Large intestine (tissue), 3 donors: ENCODE results near the gene NRIP2. TPM values are rescaled to one million over a fixed set of nuclear protein-coding genes. Genes with fewer than 3 reads are reported as not detected.

Source experiments
- DNase-seq, 2 donors: peaks; one replicate each; pipeline versions ENCODE4 v3.0.0 to v3.0.0-alpha.2; 2013
- H3K27ac ChIP-seq: one replicate; pipeline ENCODE4 v1.5.1; 2013; ENCODE audit warnings: low read length
- H3K27me3 ChIP-seq: 2 replicates; pipeline ENCODE4 v1.6.1; 2013; ENCODE audit warnings: low read length; ENCODE audit not compliant: control insufficient read depth, insufficient read depth
- H3K36me3 ChIP-seq: 2 replicates; pipeline ENCODE4 v1.6.1; 2013; ENCODE audit warnings: low read length; ENCODE audit not compliant: control insufficient read depth, insufficient read depth
- H3K4me1 ChIP-seq: one replicate; pipeline ENCODE4 v1.6.1; 2013; ENCODE audit warnings: low read length; ENCODE audit not compliant: control insufficient read depth, insufficient read depth
- H3K4me3 ChIP-seq: one replicate; pipeline ENCODE4 v1.5.1; 2013; ENCODE audit warnings: low read length
- H3K9me3 ChIP-seq: one replicate; pipeline ENCODE4 v1.6.1; 2013; ENCODE audit warnings: mild to moderate bottlenecking, low read depth, low read length, moderate library complexity; ENCODE audit not compliant: control insufficient read depth
- WGBS: methylation state at CpG from one replicate; pipeline ENCODE4 v1.1.5; 2013; ENCODE audit warnings: low lambda C conversion rate; ENCODE audit not compliant: insufficient coverage; 5-methylcytosine and 5-hydroxymethylcytosine counted together
- polyA plus RNA-seq: library from polyadenylated mRNA; unstranded; fragments of 120-200 nt; gene quantifications from one replicate; pipeline ENCODE4 v1.2.1, GENCODE V29; 2013

NRIP2 gene
- polyA plus RNA-seq, 1 donor = 4.2 TPM

DNA sequence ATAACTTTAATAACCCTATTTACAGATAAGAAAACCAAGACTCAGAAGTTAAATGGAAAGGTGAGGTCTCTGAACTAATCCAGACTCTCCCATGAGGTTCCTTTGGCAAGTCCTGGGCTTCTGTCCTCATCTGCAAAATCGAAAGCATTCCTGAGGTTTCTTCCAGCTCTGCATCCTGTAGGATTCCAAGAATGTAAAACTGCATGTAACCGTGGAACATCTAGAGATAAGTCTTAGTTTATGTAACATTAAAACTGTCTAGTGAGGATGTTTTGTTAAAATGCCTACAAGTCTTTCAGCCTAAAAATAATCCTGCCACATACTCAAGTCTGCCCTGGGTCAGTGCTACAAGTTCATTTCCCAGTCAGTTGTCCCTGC is 29.7 kb downstream of the NRIP2 start:
- no peaks in the 10 kb centered on the region for H3K9me3 ChIP-seq
- no peak overlapping the region for H3K27ac ChIP-seq
- DNase-seq = no peak
- peaks cover 3% of the 10 kb centered on the region for H3K4me1 ChIP-seq
- H3K4me3 ChIP-seq = no peak overlapping the region
- WGBS = no CpG with 5 or more reads among the region's 2 CpGs
- peaks cover 43% of the 10 kb centered on the region for H3K36me3 ChIP-seq
- H3K27me3 ChIP-seq = no peaks in the 10 kb centered on the region

- peak; percentile 67 to 79 for DNase-seq
- Histone ChIP-seq H3K27ac (peak overlapping the region; percentile 3), H3K4me3 (no peak overlapping the region), H3K9me3 (no peaks in the 10 kb centered on the region), H3K27me3 (no peaks in the 10 kb centered on the region), H3K36me3 (peaks cover 48% of the 10 kb centered on the region), H3K4me1 (peaks cover 3% of the 10 kb centered on the region)
- WGBS = 100% methylated on average over 1 of the region's 5 CpGs
Observed at GRCh38 chr12:2804393-2805142, 30.3 kb downstream of the NRIP2 start.

DNA sequence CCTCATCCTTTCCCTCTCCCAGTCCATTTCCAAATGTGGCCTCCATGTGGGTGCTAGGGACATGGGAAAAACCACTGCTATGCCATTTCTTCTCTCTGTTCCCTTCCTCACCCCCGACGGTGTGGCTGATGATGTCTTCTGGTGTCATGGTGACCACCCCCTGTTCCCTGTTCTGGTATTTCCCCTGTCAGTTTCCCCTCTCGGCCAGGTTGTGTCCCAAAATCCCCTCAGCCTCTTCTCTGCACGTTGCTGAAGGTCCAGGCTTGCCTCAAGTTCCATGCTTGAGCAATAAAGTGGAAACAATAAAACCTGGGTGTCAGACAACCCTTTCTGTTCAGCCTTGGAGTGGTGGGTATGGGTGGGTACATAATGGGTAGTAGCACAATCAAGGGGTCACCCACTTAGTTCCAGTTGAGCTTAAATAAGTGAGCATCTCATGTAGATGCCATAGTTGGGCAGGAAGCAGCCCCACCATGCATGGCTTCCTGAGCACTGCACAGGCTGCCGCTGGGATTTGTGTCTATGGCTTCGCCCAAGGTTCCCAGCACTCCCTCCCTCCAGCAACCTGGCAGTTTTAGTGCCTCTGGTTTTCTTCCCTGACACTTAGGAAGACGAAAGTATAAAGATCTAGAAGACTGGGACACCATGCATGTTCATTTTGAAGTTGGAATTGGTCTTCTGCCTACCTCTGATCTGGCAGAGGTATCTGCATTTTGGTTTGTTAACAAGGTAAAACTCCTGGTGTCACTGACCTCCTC is 31.0 kb downstream of the NRIP2 start:
- H3K27ac ChIP-seq = peak overlapping the region; percentile 3

GRCh38 chr12:2801044-2801783 is 33.6 kb downstream of the NRIP2 start:
- no peak for DNase-seq
- WGBS = no CpG with 5 or more reads among the region's 16 CpGs
- no peaks in the 10 kb centered on the region for H3K27me3 ChIP-seq
- H3K4me1 ChIP-seq = peaks cover 12% of the 10 kb centered on the region
- H3K9me3 ChIP-seq = no peaks in the 10 kb centered on the region
- H3K4me3 ChIP-seq = no peak overlapping the region
- no peak overlapping the region for H3K27ac ChIP-seq
- peaks cover 76% of the 10 kb centered on the region for H3K36me3 ChIP-seq

More for the DNA sequence above, 31.0 kb downstream of the NRIP2 start:
- Histone ChIP-seq H3K4me3 (no peak overlapping the region), H3K4me1 (peaks cover 3% of the 10 kb centered on the region), H3K27me3 (no peaks in the 10 kb centered on the region), H3K36me3 (peaks cover 56% of the 10 kb centered on the region), H3K9me3 (no peaks in the 10 kb centered on the region)
- 75% methylated on average over 2 of the region's 7 CpGs for WGBS
- no peak for DNase-seq

GRCh38 chr12:2800046-2800570 is 34.7 kb downstream of the NRIP2 start:
- Histone ChIP-seq H3K4me1 (peaks cover 15% of the 10 kb centered on the region), H3K27ac (no peak overlapping the region), H3K4me3 (no peak overlapping the region), H3K36me3 (peaks cover 76% of the 10 kb centered on the region), H3K9me3 (no peaks in the 10 kb centered on the region), H3K27me3 (no peaks in the 10 kb centered on the region)
- no CpG with 5 or more reads among the region's 3 CpGs for WGBS
- DNase-seq = no peak

DNA sequence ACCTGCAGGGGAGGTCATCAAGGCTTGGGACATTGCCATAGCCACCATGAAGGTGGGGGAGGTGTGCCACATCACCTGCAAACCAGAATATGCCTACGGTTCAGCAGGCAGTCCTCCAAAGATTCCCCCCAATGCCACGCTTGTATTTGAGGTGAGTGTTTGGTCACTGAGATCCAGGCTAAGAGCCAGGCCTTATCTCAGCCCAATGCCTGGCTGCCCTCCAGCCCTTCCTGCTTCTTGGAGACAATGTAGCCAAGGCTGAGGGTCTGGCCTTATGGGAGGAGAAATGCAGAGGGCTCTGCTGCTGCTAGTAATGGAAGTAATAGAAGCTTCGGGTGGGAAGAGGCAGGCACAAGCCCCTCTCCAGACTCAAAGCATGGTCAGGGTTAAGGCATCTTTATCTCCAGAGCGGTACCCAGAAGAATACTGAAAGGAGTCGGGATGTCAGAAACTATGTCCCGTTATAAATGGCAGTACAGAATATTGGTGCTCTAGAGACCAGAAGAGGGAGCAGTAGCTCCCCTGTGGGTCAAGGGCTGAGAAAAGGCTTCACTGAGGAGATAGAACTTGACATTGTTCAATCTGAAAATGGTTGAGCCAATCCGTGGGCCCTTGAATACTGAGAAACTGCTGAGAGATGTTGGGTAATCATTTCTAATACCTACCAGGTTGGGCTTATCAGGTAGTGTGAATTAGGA is 37.0 kb downstream of the NRIP2 start:
- peaks cover 8% of the 10 kb centered on the region for H3K27me3 ChIP-seq
- no CpG with 5 or more reads among the region's 7 CpGs for WGBS
- peaks cover 18% of the 10 kb centered on the region for H3K4me1 ChIP-seq
- no peak overlapping the region for H3K27ac ChIP-seq
- H3K36me3 ChIP-seq = peaks cover 55% of the 10 kb centered on the region
- no peak overlapping the region for H3K4me3 ChIP-seq
- no peak for DNase-seq
- H3K9me3 ChIP-seq = peaks cover 4% of the 10 kb centered on the region

- WGBS = 0% methylated on average over 2 of the region's 14 CpGs
- Histone ChIP-seq H3K4me3 (peak overlapping the region; percentile 88), H3K27me3 (peaks cover 8% of the 10 kb centered on the region), H3K27ac (peak overlapping the region; percentile 28), H3K36me3 (peaks cover 44% of the 10 kb centered on the region), H3K9me3 (peaks cover 4% of the 10 kb centered on the region), H3K4me1 (peaks cover 18% of the 10 kb centered on the region)
- DNase-seq = peak; percentile 12 to 51
Observed at GRCh38 chr12:2796187-2796666, 38.6 kb downstream of the NRIP2 start.

- DNase-seq = peak; percentile 42 to 81
- Histone ChIP-seq H3K27me3 (peaks cover 8% of the 10 kb centered on the region), H3K36me3 (peaks cover 37% of the 10 kb centered on the region), H3K9me3 (peaks cover 4% of the 10 kb centered on the region), H3K4me3 (peak overlapping the region; percentile 88), H3K4me1 (peaks cover 18% of the 10 kb centered on the region), H3K27ac (peak overlapping the region; percentile 28)
- WGBS = no CpG with 5 or more reads among the region's 111 CpGs
Observed at GRCh38 chr12:2795291-2796186, 39.3 kb downstream of the NRIP2 start.

- Histone ChIP-seq H3K4me3 (peak within 1 kb of the TSS; percentile 88), H3K27ac (peak within 1 kb of the TSS; percentile 28), H3K9me3 (peaks cover 4% of the 10 kb centered on the region), H3K4me1 (peaks cover 18% of the 10 kb centered on the region), H3K27me3 (peaks cover 8% of the 10 kb centered on the region), H3K36me3 (peaks cover 30% of the 10 kb centered on the region)
- DNase-seq = peak; percentile 84 to 93
- whole genome bisulfite sequencing = no CpG with 5 or more reads among the region's 63 CpGs
Observed at GRCh38 chr12:2794736-2795289, 40.0 kb downstream of the NRIP2 start, which contains the start of gene FKBP4. FKBP4 (plus strand) TSS chr12:2794970; CDS start chr12:2795140, 170 bp downstream.
